Stimulated activated naive CD8-positive, alpha-beta T cell treated with anti-CD3 and anti-CD28 coated beads, Interleukin-15, Interleukin-2, amounts not matched to agents 100 U/mL and 50 U/mL, for 24 hours (primary cell): ENCODE data around the gene COL15A1.

Experiments used
- ATAC-seq: fragments of 150-1000 bp; cut with Tn5 transposase; one replicate; pipeline ENCODE4 v1.10.0; 2021
- DNase-seq: peaks from one replicate; pipeline ENCODE4 v3.0.0; 2021

The COL15A1 gene

GRCh38 chr9:99108131-99108530 lies 164.4 kb downstream of the COL15A1 start:
- ATAC-seq = no peak

GRCh38 chr9:99109522-99109921 lies 165.8 kb downstream of the COL15A1 start:
- DNase-seq = no peak
- ATAC-seq = no peak

More at GRCh38 chr9:99108131-99108530, 164.4 kb downstream of the COL15A1 start:
- DNase-seq = no peak

GRCh38 chr9:99112750-99113413 lies 169.2 kb downstream of the COL15A1 start:
- DNase-seq = no peak

GRCh38 chr9:99113414-99114048 lies 169.8 kb downstream of the COL15A1 start:
- ATAC-seq (no peak), DNase-seq (no peak)

More at GRCh38 chr9:99112750-99113413, 169.2 kb downstream of the COL15A1 start:
- ATAC-seq = peak; percentile 83

- DNase-seq (no peak), ATAC-seq (no peak)
Observed at GRCh38 chr9:99114049-99114440, 170.3 kb downstream of the COL15A1 start.

- no peak for DNase-seq
- no peak for ATAC-seq
Observed at GRCh38 chr9:99114846-99115500, 171.3 kb downstream of the COL15A1 start.

- DNase-seq (no peak), ATAC-seq (no peak)
Observed at GRCh38 chr9:99116003-99116411, 172.3 kb downstream of the COL15A1 start.

GRCh38 chr9:99118782-99119466 lies 175.2 kb downstream of the COL15A1 start:
- peak; percentile 96 for ATAC-seq
- DNase-seq = peak; percentile 52

GRCh38 chr9:99119976-99120655 lies 176.4 kb downstream of the COL15A1 start:
- DNase-seq = no peak
- ATAC-seq = no peak
